T-helper 1 cell treated with Interleukin-12 subunit alpha and Interleukin-12 subunit beta and Interleukin-4 antibody, amounts not matched to agents 30 μg/mL and 1 μg/mL, for 36 hours (primary cell): ENCODE measurements around the gene FHIT.
A peak's percentile ranks its signal among the peaks of the same experiment; 100 is the strongest.

ENCODE experiments used
- H3K27ac Mint-ChIP-seq: one replicate; pipeline ENCODE4 v1.8.0; 2021; ENCODE audit warnings: mild to moderate bottlenecking, mixed read lengths
- H3K27me3 Mint-ChIP-seq: one replicate; pipeline ENCODE4 v1.8.0; 2021; ENCODE audit warnings: low read depth, mixed read lengths
- H3K36me3 Mint-ChIP-seq: one replicate; pipeline ENCODE4 v1.8.0; 2021; ENCODE audit warnings: low read depth, mixed read lengths
- H3K4me1 Mint-ChIP-seq: one replicate; pipeline ENCODE4 v1.8.0; 2021; ENCODE audit warnings: low read depth, mixed read lengths
- H3K4me3 Mint-ChIP-seq: one replicate; pipeline ENCODE4 v1.8.0; 2021; ENCODE audit warnings: mild to moderate bottlenecking, moderate library complexity, mixed read lengths
- H3K9me3 Mint-ChIP-seq: one replicate; pipeline ENCODE4 v1.8.0; 2021; ENCODE audit warnings: mixed read lengths

The FHIT gene

GRCh38 chr3:59885899-59886400 lies 1365.3 kb downstream of the FHIT start:
- Mint-ChIP-seq H3K27me3 (no peaks in the 10 kb centered on the region), H3K4me1 (peaks cover 18% of the 10 kb centered on the region), H3K27ac (no peak overlapping the region), H3K36me3 (peaks cover 9% of the 10 kb centered on the region), H3K4me3 (no peak overlapping the region), H3K9me3 (no peaks in the 10 kb centered on the region)

GRCh38 chr3:59885101-59885500 lies 1366.2 kb downstream of the FHIT start:
- H3K4me3 Mint-ChIP-seq: no peak overlapping the region
- H3K4me1 Mint-ChIP-seq: peaks cover 15% of the 10 kb centered on the region
- H3K27me3 Mint-ChIP-seq: no peaks in the 10 kb centered on the region
- no peaks in the 10 kb centered on the region for H3K9me3 Mint-ChIP-seq
- H3K36me3 Mint-ChIP-seq: peaks cover 9% of the 10 kb centered on the region
- H3K27ac Mint-ChIP-seq: no peak overlapping the region

GRCh38 chr3:59884409-59884808 lies 1366.8 kb downstream of the FHIT start:
- peaks cover 16% of the 10 kb centered on the region for H3K4me1 Mint-ChIP-seq
- H3K4me3 Mint-ChIP-seq: no peak overlapping the region
- peaks cover 9% of the 10 kb centered on the region for H3K36me3 Mint-ChIP-seq
- no peaks in the 10 kb centered on the region for H3K9me3 Mint-ChIP-seq
- H3K27me3 Mint-ChIP-seq: no peaks in the 10 kb centered on the region
- no peak overlapping the region for H3K27ac Mint-ChIP-seq

GRCh38 chr3:59882746-59883145 lies 1368.5 kb downstream of the FHIT start:
- peaks cover 18% of the 10 kb centered on the region for H3K36me3 Mint-ChIP-seq
- H3K4me1 Mint-ChIP-seq: peaks cover 23% of the 10 kb centered on the region
- H3K9me3 Mint-ChIP-seq: no peaks in the 10 kb centered on the region
- no peak overlapping the region for H3K4me3 Mint-ChIP-seq
- H3K27ac Mint-ChIP-seq: no peak overlapping the region
- no peaks in the 10 kb centered on the region for H3K27me3 Mint-ChIP-seq

- Mint-ChIP-seq H3K4me1 (peaks cover 18% of the 10 kb centered on the region), H3K9me3 (no peaks in the 10 kb centered on the region), H3K4me3 (no peak overlapping the region), H3K27me3 (no peaks in the 10 kb centered on the region), H3K36me3 (peaks cover 14% of the 10 kb centered on the region), H3K27ac (no peak overlapping the region)
Observed at GRCh38 chr3:59880717-59881116, 1370.5 kb downstream of the FHIT start.

- no peaks in the 10 kb centered on the region for H3K27me3 Mint-ChIP-seq
- no peak overlapping the region for H3K27ac Mint-ChIP-seq
- peaks cover 8% of the 10 kb centered on the region for H3K4me1 Mint-ChIP-seq
- no peaks in the 10 kb centered on the region for H3K9me3 Mint-ChIP-seq
- no peak overlapping the region for H3K4me3 Mint-ChIP-seq
- H3K36me3 Mint-ChIP-seq: peaks cover 10% of the 10 kb centered on the region
Observed at GRCh38 chr3:59879031-59879581, 1372.1 kb downstream of the FHIT start.

GRCh38 chr3:59878038-59878427 lies 1373.2 kb downstream of the FHIT start:
- Mint-ChIP-seq H3K4me1 (peaks cover 12% of the 10 kb centered on the region), H3K36me3 (peaks cover 20% of the 10 kb centered on the region), H3K27me3 (no peaks in the 10 kb centered on the region), H3K27ac (no peak overlapping the region), H3K4me3 (no peak overlapping the region), H3K9me3 (peaks cover 2% of the 10 kb centered on the region)

GRCh38 chr3:59877263-59878037 lies 1373.8 kb downstream of the FHIT start:
- Mint-ChIP-seq H3K27ac (no peak overlapping the region), H3K4me3 (no peak overlapping the region), H3K36me3 (peaks cover 24% of the 10 kb centered on the region), H3K4me1 (peaks cover 13% of the 10 kb centered on the region), H3K27me3 (no peaks in the 10 kb centered on the region), H3K9me3 (peaks cover 4% of the 10 kb centered on the region)

GRCh38 chr3:59876533-59877062 lies 1374.7 kb downstream of the FHIT start:
- peaks cover 29% of the 10 kb centered on the region for H3K36me3 Mint-ChIP-seq
- H3K27ac Mint-ChIP-seq: no peak overlapping the region
- H3K4me1 Mint-ChIP-seq: peaks cover 19% of the 10 kb centered on the region
- no peak overlapping the region for H3K4me3 Mint-ChIP-seq
- no peaks in the 10 kb centered on the region for H3K27me3 Mint-ChIP-seq
- peaks cover 4% of the 10 kb centered on the region for H3K9me3 Mint-ChIP-seq

GRCh38 chr3:59873576-59874230 lies 1377.5 kb downstream of the FHIT start:
- H3K27me3 Mint-ChIP-seq: no peaks in the 10 kb centered on the region
- peaks cover 13% of the 10 kb centered on the region for H3K4me1 Mint-ChIP-seq
- H3K27ac Mint-ChIP-seq: no peak overlapping the region
- peaks cover 29% of the 10 kb centered on the region for H3K36me3 Mint-ChIP-seq
- no peak overlapping the region for H3K4me3 Mint-ChIP-seq
- peaks cover 5% of the 10 kb centered on the region for H3K9me3 Mint-ChIP-seq

GRCh38 chr3:59872128-59872527 lies 1379.1 kb downstream of the FHIT start:
- H3K27ac Mint-ChIP-seq: no peak overlapping the region
- no peaks in the 10 kb centered on the region for H3K27me3 Mint-ChIP-seq
- H3K4me3 Mint-ChIP-seq: no peak overlapping the region
- peaks cover 7% of the 10 kb centered on the region for H3K9me3 Mint-ChIP-seq
- peaks cover 26% of the 10 kb centered on the region for H3K36me3 Mint-ChIP-seq
- peaks cover 23% of the 10 kb centered on the region for H3K4me1 Mint-ChIP-seq

- Mint-ChIP-seq H3K4me1 (peaks cover 28% of the 10 kb centered on the region), H3K4me3 (no peak overlapping the region), H3K27me3 (no peaks in the 10 kb centered on the region), H3K36me3 (peaks cover 50% of the 10 kb centered on the region), H3K27ac (peak overlapping the region; percentile 34), H3K9me3 (peaks cover 31% of the 10 kb centered on the region)
Observed at GRCh38 chr3:59867185-59868002, 1383.9 kb downstream of the FHIT start.

GRCh38 chr3:59866076-59866475 lies 1385.2 kb downstream of the FHIT start:
- H3K27ac Mint-ChIP-seq: no peak overlapping the region
- no peak overlapping the region for H3K4me3 Mint-ChIP-seq
- H3K9me3 Mint-ChIP-seq: peaks cover 37% of the 10 kb centered on the region
- no peaks in the 10 kb centered on the region for H3K27me3 Mint-ChIP-seq
- H3K36me3 Mint-ChIP-seq: peaks cover 53% of the 10 kb centered on the region
- peaks cover 22% of the 10 kb centered on the region for H3K4me1 Mint-ChIP-seq

- Mint-ChIP-seq H3K9me3 (peaks cover 37% of the 10 kb centered on the region), H3K27me3 (no peaks in the 10 kb centered on the region), H3K27ac (no peak overlapping the region), H3K4me1 (peaks cover 22% of the 10 kb centered on the region), H3K36me3 (peaks cover 56% of the 10 kb centered on the region), H3K4me3 (no peak overlapping the region)
Observed at GRCh38 chr3:59865351-59865750, 1385.9 kb downstream of the FHIT start.
